Activated naive CD4-positive, alpha-beta T cell treated with anti-CD3 and anti-CD28 coated beads for 36 hours (primary cell): ENCODE results near the gene SCN5A. TPM values are rescaled to one million over a fixed set of nuclear protein-coding genes. Genes with fewer than 3 reads are reported as not detected.

Experiments
- CTCF ChIA-PET: fragments of 350-600 bp; sonication (Branson Sonifier 250); formaldehyde crosslinking; loops from one replicate; lab custom pipeline; 2021; ENCODE audit warnings: antibody characterized with exemption; lab: Charles Lee
- DNase-seq: peaks from one replicate; pipeline ENCODE4 v3.0.0-alpha.2; 2020
- H3K27ac Mint-ChIP-seq: one replicate; pipeline ENCODE4 v1.8.0; 2021; ENCODE audit warnings: mild to moderate bottlenecking, mixed read lengths
- H3K27me3 Mint-ChIP-seq: one replicate; pipeline ENCODE4 v1.8.0; 2021; ENCODE audit warnings: low read depth, mixed read lengths
- H3K36me3 Mint-ChIP-seq: one replicate; pipeline ENCODE4 v1.8.0; 2021; ENCODE audit warnings: low read depth, mixed read lengths
- H3K4me1 Mint-ChIP-seq: one replicate; pipeline ENCODE4 v1.8.0; 2021; ENCODE audit warnings: low read depth, mixed read lengths
- H3K4me3 Mint-ChIP-seq: one replicate; pipeline ENCODE4 v1.8.0; 2021; ENCODE audit warnings: mild to moderate bottlenecking, moderate library complexity, mixed read lengths
- H3K9me3 Mint-ChIP-seq: one replicate; pipeline ENCODE4 v1.8.0; 2021; ENCODE audit warnings: mixed read lengths
- intact Hi-C: fragments of 100-400 bp; cut with micrococcal nuclease; formaldehyde crosslinking; loops from one replicate; pipeline ENCODE4 v1.15.1; 2023
- total RNA-seq, 2 experiments: library from RNA; stranded (reverse); gene quantifications; one replicate each; pipeline ENCODE4 v1.2.3, GENCODE V29; 2021

Gene SCN5A
- total RNA-seq, 2 experiments from 2014 or later: 0.31 to 0.35 TPM

DNA sequence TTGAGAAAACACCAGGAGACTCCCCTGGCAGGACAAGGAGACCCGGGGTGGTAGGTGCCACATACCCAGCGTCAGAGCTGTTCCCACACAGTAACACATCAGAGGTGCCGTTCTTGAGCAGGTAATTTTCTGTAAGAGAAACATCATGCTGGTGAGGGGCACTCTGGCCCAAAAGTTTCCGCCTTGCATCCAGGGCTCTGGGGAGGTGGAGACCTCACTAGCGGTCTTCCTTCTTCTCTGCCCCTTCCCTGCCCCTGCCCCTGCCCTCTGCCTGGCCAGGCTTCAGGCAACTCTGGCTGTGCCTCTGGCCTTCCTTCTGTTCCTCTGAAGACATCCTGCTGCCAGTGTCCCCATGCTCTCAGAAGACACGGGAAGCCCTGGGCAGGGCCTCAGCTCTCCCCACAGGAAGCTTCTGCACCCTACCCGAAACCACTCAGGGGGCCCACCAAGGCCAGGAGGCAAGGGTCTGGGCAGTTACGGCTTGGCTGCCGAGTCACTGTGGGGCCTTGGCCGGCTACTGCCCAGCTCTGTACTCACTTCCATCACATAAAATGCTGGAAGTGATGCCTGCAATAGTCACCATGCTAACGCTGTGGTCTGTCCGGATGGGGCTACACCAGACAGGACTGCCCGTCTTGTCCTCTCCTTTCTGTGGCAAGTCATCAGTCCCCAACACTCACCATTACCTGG, 41.3 kb downstream of the SCN5A start:
- Mint-ChIP-seq H3K9me3 (no peaks in the 10 kb centered on the region), H3K4me1 (no peaks in the 10 kb centered on the region), H3K27me3 (no peaks in the 10 kb centered on the region), H3K4me3 (no peak overlapping the region), H3K27ac (no peak overlapping the region), H3K36me3 (no peaks in the 10 kb centered on the region)
- DNase-seq: no peak
- CTCF ChIA-PET: no interaction called here
- intact Hi-C loops: no loop called here

DNA sequence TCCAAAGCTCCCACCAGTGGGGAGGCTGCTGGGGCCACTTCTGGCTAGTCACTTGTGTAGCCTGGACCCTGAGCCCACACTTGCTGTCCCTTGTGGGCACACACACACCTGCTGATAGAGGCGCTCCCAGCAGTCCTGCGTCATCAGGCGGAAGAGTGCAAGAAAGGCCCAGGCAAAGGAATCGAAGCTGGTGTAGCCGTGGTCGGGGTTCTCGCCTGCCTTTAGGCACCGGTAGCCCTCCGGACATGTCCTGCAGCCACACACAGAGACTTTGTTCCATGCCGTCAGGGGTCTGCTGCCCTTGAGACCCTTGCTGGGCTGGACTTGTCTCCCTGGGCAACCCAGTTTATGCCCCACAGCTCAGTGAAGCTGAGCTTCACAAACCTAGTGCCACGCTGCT, 42.9 kb downstream of the SCN5A start:
- no peaks in the 10 kb centered on the region for H3K4me1 Mint-ChIP-seq
- H3K36me3 Mint-ChIP-seq: no peaks in the 10 kb centered on the region
- DNase-seq: no peak
- intact Hi-C loops: no loop called here
- H3K4me3 Mint-ChIP-seq: no peak overlapping the region
- H3K27me3 Mint-ChIP-seq: no peaks in the 10 kb centered on the region
- H3K9me3 Mint-ChIP-seq: no peaks in the 10 kb centered on the region
- no peak overlapping the region for H3K27ac Mint-ChIP-seq
- CTCF ChIA-PET: no interaction called here

DNA sequence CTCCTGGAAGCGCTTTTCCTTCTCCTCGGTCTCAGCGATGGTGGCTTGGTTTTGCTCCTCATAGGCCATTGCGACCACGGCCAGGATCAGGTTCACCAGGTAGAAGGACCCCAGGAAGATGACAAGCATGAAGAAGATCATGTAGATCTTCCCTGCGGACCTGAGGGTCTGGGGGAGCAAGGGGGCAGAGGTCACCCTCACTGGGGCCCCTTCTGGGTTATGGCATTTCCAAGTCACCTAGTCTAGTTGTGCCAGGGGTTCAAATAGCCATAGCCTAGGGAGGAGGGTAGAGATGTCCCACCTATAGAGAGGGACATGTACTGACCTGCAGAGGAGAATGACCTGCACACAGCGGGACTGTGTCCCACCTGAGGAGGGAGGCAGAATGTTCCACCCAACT, 43.5 kb downstream of the SCN5A start:
- Mint-ChIP-seq H3K27ac (no peak overlapping the region), H3K27me3 (no peaks in the 10 kb centered on the region), H3K4me1 (no peaks in the 10 kb centered on the region), H3K36me3 (no peaks in the 10 kb centered on the region), H3K4me3 (no peak overlapping the region), H3K9me3 (no peaks in the 10 kb centered on the region)
- no peak for DNase-seq
- intact Hi-C loops: no loop called here
- CTCF ChIA-PET: no interaction called here

DNA sequence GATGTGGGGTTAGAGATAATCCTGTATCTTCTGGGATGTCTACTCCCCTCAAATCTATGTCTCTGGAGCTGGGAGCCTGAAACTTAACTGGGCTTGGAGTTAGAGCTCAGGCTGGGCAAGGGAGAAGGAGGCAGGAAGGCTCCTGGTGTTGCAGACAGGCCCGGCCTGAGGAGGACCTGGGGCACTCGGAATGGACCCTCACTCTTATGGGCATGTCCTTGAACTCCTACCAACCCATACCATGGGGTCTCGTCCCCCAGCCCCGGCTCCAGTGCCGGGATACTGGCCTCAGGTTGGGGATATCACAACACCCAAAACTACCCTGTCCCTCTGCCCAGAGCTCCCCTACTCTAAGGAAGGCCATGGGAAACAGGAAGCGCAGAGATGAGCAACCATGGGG, 45.2 kb downstream of the SCN5A start:
- Mint-ChIP-seq H3K27ac (no peak overlapping the region), H3K9me3 (no peaks in the 10 kb centered on the region), H3K4me3 (no peak overlapping the region), H3K36me3 (no peaks in the 10 kb centered on the region), H3K27me3 (no peaks in the 10 kb centered on the region), H3K4me1 (no peaks in the 10 kb centered on the region)
- no peak for DNase-seq
- CTCF ChIA-PET: no interaction called here
- intact Hi-C loops: no loop called here

DNA sequence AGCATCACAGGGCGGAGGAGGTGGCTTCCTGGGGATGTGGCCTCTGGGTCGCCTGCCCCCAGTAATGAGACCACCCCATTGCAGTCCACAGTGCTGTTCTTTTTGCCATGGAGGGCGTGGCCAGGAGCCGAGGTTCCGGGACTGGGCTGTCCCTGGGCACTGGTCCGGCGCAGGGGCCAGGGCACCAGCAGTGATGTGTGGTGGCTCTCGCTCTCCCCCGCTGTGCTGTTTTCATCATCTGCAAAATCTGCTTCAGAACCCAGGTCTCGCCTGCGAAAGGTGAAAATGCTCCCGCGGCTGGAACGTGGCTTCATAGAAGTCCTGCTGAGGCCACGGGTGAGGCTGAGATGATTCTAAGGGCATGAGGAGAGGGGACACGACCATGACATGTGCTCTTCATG, 45.8 kb downstream of the SCN5A start:
- DNase-seq: no peak
- no peaks in the 10 kb centered on the region for H3K9me3 Mint-ChIP-seq
- CTCF ChIA-PET: no interaction called here
- no peaks in the 10 kb centered on the region for H3K36me3 Mint-ChIP-seq
- H3K27me3 Mint-ChIP-seq: no peaks in the 10 kb centered on the region
- no peaks in the 10 kb centered on the region for H3K4me1 Mint-ChIP-seq
- H3K4me3 Mint-ChIP-seq: no peak overlapping the region
- intact Hi-C loops: no loop called here
- no peak overlapping the region for H3K27ac Mint-ChIP-seq

DNA sequence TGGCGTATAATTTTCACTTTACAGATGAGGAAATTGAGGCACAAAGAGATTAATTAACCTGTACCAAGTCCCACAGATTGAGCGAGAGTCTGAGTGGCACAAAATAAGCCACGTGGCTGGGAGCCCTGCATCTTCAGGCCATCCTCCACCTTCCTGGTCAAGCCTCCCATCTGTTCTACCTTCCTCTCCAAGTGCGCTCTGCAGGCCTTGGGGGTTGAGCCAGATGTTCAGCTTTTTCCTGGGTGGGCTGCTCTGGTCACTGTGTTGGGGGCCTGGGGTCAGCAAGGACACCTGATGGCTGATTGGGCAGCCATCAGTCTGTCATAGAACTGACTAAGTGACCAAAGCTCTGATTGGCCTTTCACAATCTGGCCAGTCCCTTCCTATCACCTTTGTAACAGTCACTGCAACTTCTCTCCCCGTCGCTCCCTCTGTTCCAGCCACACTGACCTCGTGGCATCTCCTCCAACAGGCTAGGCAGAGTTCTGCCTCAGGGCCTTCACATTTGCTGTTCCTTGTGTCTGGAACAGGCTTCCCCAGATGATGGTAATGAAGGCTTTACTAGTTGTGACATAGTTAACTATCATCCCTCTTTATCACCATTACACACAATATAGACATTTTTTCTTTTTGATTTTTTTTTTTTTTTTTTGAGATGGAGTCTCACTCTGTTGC, 46.8 kb downstream of the SCN5A start:
- H3K27ac Mint-ChIP-seq: no peak overlapping the region
- no peaks in the 10 kb centered on the region for H3K9me3 Mint-ChIP-seq
- DNase-seq: no peak
- intact Hi-C loops: no loop called here
- no peak overlapping the region for H3K4me3 Mint-ChIP-seq
- no peaks in the 10 kb centered on the region for H3K27me3 Mint-ChIP-seq
- H3K4me1 Mint-ChIP-seq: no peaks in the 10 kb centered on the region
- H3K36me3 Mint-ChIP-seq: no peaks in the 10 kb centered on the region
- CTCF ChIA-PET: interaction anchor here (0.8 to 1.2 kb wide), 2 partner anchors 22 to 99 kb away, joined by 3 read pairs; no protein-coding TSS in a partner anchor

DNA sequence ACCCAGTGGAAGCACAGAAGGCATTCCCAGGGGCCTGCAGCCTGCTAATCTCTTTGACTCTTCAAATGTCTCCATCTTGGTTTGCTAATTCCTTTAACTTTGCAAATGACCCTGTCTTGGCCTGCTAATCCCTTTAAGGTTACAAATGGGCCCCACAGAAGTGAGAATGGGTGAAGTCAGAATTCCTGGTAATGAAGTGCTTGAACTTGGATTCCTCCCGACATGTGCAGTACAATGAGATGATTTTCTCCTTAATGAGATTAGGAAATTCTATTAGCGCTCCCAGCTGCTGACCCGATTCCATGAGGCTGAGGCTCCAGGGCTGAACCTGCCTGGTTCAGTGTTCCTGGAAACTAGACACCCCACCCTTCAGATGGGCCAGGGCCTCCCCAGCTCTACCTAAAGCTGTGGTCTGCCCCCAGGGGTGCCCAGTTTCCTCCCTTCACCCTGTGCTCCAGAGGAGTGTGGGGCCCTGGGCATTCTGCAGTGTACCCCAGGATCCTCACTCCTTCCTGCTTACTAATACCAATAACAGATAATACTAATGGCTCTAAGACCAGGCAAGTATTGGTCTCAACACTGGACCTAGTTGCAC, 47.4 kb downstream of the SCN5A start:
- Mint-ChIP-seq H3K9me3 (no peaks in the 10 kb centered on the region), H3K4me3 (no peak overlapping the region), H3K27ac (no peak overlapping the region), H3K36me3 (no peaks in the 10 kb centered on the region), H3K27me3 (peaks cover 6% of the 10 kb centered on the region), H3K4me1 (no peaks in the 10 kb centered on the region)
- no peak for DNase-seq
- intact Hi-C loops: no loop called here
- CTCF ChIA-PET: interaction anchor here (1.2 kb wide), 1 partner anchor 23 kb away, joined by 3 read pairs; no protein-coding TSS in a partner anchor

DNA sequence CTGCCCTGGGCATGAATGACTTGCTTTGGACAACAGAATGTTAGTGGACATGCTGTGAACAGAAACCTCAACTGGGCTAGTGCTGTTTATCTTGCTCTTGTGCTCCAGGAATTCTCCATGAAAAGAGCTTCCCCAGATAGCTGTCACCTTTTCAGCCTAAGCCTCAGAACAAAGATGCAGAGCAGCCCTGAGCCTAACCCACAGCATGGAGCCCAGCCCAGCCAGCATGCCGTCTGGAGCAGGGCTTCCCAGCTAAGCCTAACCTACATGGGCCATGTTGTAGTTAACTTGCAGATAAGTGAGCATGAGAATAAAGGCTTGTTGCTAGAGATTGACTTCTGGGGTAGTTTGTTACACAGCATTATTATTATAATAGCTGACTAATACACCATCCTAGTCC, 48.9 kb downstream of the SCN5A start:
- CTCF ChIA-PET: no interaction called here
- no peak for DNase-seq
- intact Hi-C loops: no loop called here
- no peaks in the 10 kb centered on the region for H3K9me3 Mint-ChIP-seq
- no peak overlapping the region for H3K4me3 Mint-ChIP-seq
- H3K4me1 Mint-ChIP-seq: no peaks in the 10 kb centered on the region
- H3K27ac Mint-ChIP-seq: no peak overlapping the region
- H3K27me3 Mint-ChIP-seq: peaks cover 6% of the 10 kb centered on the region
- H3K36me3 Mint-ChIP-seq: no peaks in the 10 kb centered on the region

DNA sequence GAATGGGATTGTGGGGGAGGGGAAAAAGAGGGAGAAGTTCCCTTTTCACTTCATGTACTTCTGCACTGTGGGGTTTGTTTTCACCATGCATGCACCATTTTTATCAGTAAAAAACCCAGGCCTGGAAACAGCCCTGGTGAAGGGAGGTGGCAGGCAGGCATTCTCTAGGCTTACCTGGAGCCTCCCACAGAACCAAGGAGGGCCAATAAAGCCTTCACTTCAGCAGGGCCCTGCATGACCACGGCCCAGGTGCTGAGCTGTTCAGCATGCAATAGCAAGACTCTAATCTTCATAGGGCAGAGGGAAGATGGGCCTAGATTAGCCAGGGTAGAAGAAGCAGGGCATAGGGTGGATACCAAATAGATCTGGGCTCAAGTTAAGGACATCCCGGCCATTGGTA, 49.6 kb downstream of the SCN5A start:
- DNase-seq: no peak
- Mint-ChIP-seq H3K4me3 (no peak overlapping the region), H3K27me3 (peaks cover 10% of the 10 kb centered on the region), H3K27ac (no peak overlapping the region), H3K36me3 (no peaks in the 10 kb centered on the region), H3K4me1 (no peaks in the 10 kb centered on the region), H3K9me3 (no peaks in the 10 kb centered on the region)
- intact Hi-C loops: no loop called here
- CTCF ChIA-PET: no interaction called here

DNA sequence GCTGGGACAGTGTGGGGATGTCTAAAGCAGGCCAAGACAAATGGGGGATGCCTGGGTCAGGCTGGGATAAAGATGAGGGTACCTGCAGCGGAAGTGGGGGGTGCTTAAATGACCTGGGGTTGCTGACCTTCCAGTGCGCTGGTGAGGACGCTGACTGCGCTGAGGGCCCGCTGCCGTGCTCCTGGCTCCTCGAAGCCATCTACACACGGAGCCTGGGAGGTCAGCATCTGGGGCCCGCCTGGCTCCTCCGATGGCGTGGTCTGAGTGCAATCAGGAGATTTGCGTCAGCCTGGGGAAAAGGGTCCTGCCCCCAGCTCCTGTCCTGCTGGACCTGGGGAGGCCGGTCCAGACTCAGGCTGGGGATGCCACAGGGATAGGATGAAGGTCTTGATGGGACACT, 50.7 kb downstream of the SCN5A start:
- intact Hi-C loops: no loop called here
- Mint-ChIP-seq H3K4me3 (no peak overlapping the region), H3K27me3 (peaks cover 15% of the 10 kb centered on the region), H3K9me3 (no peaks in the 10 kb centered on the region), H3K4me1 (no peaks in the 10 kb centered on the region), H3K36me3 (no peaks in the 10 kb centered on the region), H3K27ac (no peak overlapping the region)
- no peak for DNase-seq
- CTCF ChIA-PET: no interaction called here

DNA sequence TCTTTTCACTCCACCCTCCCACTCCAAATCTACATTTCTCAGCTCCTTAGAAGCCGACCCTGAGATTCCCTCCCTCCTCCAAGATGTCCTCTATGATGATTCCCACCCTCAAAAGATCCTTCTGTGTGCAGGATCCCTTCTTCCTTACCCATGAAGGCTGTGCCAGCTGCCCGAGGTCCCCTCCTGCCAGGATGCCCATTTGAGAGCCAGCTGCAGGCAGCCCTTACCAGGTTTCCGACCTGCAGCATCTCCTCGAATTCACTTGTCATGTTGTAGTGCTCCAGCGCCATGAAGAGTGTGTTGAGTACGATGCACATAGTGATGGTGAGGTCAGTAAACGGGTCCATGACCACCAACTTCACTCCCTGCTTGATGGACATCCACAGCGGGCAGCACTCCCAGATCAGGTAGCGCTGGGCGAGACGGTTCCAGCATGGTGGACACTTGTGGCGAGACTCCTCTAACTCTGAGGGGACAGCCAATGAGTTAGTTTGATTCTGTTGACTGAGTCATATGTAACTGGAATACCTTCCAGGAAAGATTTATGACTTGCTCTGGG, 51.9 kb downstream of the SCN5A start:
- Mint-ChIP-seq H3K9me3 (no peaks in the 10 kb centered on the region), H3K36me3 (no peaks in the 10 kb centered on the region), H3K27me3 (peaks cover 18% of the 10 kb centered on the region), H3K4me1 (no peaks in the 10 kb centered on the region), H3K4me3 (no peak overlapping the region), H3K27ac (no peak overlapping the region)
- no peak for DNase-seq
- intact Hi-C loops: no loop called here
- CTCF ChIA-PET: interaction anchor here (0.6 kb wide), 1 partner anchor 386 kb away, joined by 3 read pairs; no protein-coding TSS in a partner anchor

DNA sequence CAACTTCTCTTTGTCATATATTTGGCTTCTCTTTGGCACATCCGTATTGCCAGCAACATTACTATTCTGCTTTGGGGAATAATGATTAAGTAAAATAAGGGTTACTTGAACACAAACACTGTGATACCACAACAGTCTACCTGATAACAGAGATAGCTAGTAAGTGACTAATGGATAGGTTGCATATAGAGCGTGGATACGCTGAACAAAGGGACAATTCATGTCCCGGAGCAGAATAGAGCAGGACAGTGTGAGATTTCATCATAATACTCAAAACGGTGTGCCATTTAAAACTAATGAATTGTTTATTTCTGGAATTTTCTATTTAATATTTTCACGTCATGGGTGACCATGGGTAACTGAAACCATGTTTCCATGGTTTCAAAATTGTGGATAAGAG, 54.1 kb downstream of the SCN5A start:
- Mint-ChIP-seq H3K4me1 (no peaks in the 10 kb centered on the region), H3K9me3 (no peaks in the 10 kb centered on the region), H3K27ac (no peak overlapping the region), H3K27me3 (peaks cover 21% of the 10 kb centered on the region), H3K4me3 (no peak overlapping the region), H3K36me3 (no peaks in the 10 kb centered on the region)
- no peak for DNase-seq
- intact Hi-C loops: no loop called here
- CTCF ChIA-PET: interaction anchor here (0.8 to 1.3 kb wide), 3 partner anchors 56 to 74 kb away, joined by 3 read pairs; no protein-coding TSS in a partner anchor
